Fibroblast of the aortic adventitia (primary cell): ENCODE data around the gene LDLRAD3. TPM values are rescaled to one million over a fixed set of nuclear protein-coding genes. Genes with fewer than 3 reads are reported as not detected.

Experiments
- DNase-seq: peaks from one replicate; pipeline ENCODE4 v3.0.0-alpha.2; 2010; ENCODE audit warnings: low read depth
- H3K4me3 ChIP-seq: 2 replicates; pipeline ENCODE4 v1.5.1; 2011; ENCODE audit warnings: low read depth, mild to moderate bottlenecking, control low read depth, low read length, moderate library complexity
- total RNA-seq: library from RNA; depleted of rRNA; stranded (reverse); fragments of >200 nt; gene quantifications from 2 replicates; pipeline ENCODE4 v1.2.3, GENCODE V29; 2012; ENCODE audit warnings: low replicate concordance
- TF ChIP-seq, protein P1 (sequence below): IDR thresholded peaks from 2 replicates; pipeline ENCODE4 v1.5.1; 2011; ENCODE audit warnings: mild to moderate bottlenecking, low read length, control low read depth, inconsistent platforms; ENCODE audit not compliant: insufficient read depth

The LDLRAD3 gene
- total RNA-seq, 1 donor, result 10.8 TPM

DNA sequence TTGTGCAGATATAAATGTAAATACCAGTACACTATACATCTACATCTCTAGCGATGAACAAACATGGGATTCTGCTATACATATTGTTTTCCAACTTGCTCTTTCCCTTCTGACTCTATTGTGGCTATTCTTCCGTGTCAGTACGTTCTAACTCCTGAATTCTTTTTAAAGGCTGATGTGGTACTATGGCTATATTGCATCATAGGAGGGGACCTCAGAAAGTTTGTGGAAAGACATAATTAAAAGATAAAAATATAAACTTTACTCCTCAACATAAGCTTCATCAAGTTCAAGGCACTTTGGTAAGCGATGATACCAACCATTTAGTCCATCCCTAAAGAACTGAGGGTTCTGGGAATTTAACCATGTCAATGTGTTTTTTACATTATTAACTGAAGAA lies 72.8 kb downstream of the LDLRAD3 start:
- H3K4me3 ChIP-seq, result no peak overlapping the region
- TF ChIP-seq, protein P1, sequence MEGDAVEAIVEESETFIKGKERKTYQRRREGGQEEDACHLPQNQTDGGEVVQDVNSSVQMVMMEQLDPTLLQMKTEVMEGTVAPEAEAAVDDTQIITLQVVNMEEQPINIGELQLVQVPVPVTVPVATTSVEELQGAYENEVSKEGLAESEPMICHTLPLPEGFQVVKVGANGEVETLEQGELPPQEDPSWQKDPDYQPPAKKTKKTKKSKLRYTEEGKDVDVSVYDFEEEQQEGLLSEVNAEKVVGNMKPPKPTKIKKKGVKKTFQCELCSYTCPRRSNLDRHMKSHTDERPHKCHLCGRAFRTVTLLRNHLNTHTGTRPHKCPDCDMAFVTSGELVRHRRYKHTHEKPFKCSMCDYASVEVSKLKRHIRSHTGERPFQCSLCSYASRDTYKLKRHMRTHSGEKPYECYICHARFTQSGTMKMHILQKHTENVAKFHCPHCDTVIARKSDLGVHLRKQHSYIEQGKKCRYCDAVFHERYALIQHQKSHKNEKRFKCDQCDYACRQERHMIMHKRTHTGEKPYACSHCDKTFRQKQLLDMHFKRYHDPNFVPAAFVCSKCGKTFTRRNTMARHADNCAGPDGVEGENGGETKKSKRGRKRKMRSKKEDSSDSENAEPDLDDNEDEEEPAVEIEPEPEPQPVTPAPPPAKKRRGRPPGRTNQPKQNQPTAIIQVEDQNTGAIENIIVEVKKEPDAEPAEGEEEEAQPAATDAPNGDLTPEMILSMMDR, result no peak
- no peak for DNase-seq

DNA sequence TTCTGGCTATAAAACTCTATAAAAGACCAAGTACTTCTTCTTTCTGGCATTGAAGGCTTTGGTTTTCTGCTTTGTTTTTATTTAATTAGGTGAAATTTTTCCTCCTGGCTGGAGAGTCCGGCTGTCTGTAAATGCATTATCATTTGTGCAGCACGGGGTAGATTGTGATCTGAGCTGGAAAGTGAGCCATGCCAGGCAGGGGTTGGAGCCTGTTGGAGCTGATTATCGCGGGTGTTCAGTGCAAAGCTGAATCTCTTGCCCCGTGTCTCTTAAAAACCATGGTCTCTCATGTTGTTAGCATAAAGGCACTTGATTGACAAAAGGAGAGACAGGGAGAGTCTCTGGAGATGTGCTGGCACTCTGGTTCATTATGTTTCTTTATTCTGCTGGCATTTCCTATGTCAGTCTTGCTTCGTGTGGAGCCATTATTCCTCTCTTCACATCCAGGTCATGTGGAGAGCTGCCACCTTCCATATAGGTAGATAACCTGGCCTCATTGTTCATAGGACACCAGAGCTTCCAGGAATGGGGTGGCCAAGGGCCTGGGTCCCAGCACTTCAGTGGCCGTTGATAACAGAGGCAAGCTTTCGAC lies 75.2 kb downstream of the LDLRAD3 start:
- H3K4me3 ChIP-seq, result no peak overlapping the region
- DNase-seq, result no peak
- TF ChIP-seq, protein P1, result no peak

GRCh38 chr11:36019722-36020121 lies 75.9 kb downstream of the LDLRAD3 start:
- no peak overlapping the region for H3K4me3 ChIP-seq
- TF ChIP-seq, protein P1, result no peak
- no peak for DNase-seq

- DNase-seq, result no peak
- TF ChIP-seq, protein P1, result no peak
- no peak overlapping the region for H3K4me3 ChIP-seq
These were observed 79.0 kb downstream of the LDLRAD3 start for GRCh38 chr11:36022882-36023281.

DNA sequence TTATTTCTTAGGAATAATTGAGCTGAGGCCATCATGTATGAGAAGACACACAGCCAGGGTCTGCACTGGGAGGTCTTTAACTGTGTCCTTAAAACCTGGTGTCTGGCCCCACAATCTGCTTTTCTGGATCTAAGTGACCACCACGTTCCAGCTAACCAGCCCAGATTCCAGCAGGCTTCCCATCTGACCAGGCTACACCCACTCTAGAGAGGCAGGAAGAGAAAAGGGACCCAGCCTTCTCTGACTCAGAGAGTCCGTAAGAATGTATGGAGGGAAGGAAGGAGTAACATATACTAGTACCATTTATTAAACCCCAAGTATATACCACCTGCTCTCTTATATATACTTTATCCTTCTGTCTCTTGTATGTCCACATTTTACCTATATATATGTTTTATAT lies 80.1 kb downstream of the LDLRAD3 start:
- TF ChIP-seq, protein P1, result no peak
- H3K4me3 ChIP-seq, result no peak overlapping the region
- DNase-seq, result peak; percentile 47

GRCh38 chr11:36024716-36025115 lies 80.9 kb downstream of the LDLRAD3 start:
- H3K4me3 ChIP-seq, result no peak overlapping the region
- TF ChIP-seq, protein P1, result no peak
- DNase-seq, result no peak

DNA sequence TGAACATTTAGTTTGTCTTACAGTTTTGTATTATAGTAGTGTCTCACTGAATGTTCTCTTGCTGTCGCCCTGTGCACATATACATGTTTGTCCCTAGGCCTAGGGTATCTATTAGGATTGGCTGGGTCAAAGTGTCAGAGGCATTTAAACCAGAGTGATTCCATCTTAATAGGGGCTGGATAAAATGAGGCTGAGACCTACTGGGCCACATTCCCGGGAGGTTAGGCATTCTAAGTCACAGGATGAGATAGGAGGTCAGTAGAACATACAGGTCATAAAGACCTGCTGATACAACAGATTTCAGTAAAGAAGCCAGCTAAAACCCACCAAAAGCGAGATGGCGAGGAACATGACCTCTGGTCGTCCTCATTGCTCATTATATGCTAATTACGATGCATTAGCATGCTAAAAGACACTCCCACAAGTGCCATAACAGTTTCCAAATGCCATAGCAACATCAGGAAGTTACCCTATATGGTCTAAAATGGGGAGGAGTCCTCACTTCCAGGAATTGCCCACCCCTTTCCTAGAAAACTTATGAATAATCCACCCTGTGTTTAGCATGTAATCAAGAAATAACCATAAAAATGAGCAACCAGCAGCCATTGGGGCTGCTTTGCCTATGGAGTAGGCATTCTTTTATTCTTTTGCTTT lies 82.6 kb downstream of the LDLRAD3 start:
- TF ChIP-seq, protein P1, result no peak
- DNase-seq, result no peak
- no peak overlapping the region for H3K4me3 ChIP-seq
